ENCODE data around the gene INHBA. TPM values are rescaled to one million over a fixed set of nuclear protein-coding genes. Genes with fewer than 3 reads are reported as not detected.

INHBA gene
- total and polyA plus RNA-seq, 7 donors, result 0.05 to 0.49 (median 0.15) TPM

GRCh38 chr7:41720046-41720445, 17.2 kb upstream of the INHBA start:
- Histone ChIP-seq H3K36me3 (ENCODE audit: insufficient read depth in 1 of 2, low read depth in 1 of 2) (no peaks in the 10 kb centered on the region), H3K4me1 (no peaks in the 10 kb centered on the region), H3K27ac (no peak overlapping the region), H3K27me3 (ENCODE audit: insufficient read depth in 3 of 3, low read length in 2 of 3) (no peaks in the 10 kb centered on the region), H3K9me3 (no peaks in the 10 kb centered on the region), H3K4me3 (no peak overlapping the region)
- intact Hi-C loops (cut with DNase I), result no loop called here
- TF ChIP-seq, protein P1, sequence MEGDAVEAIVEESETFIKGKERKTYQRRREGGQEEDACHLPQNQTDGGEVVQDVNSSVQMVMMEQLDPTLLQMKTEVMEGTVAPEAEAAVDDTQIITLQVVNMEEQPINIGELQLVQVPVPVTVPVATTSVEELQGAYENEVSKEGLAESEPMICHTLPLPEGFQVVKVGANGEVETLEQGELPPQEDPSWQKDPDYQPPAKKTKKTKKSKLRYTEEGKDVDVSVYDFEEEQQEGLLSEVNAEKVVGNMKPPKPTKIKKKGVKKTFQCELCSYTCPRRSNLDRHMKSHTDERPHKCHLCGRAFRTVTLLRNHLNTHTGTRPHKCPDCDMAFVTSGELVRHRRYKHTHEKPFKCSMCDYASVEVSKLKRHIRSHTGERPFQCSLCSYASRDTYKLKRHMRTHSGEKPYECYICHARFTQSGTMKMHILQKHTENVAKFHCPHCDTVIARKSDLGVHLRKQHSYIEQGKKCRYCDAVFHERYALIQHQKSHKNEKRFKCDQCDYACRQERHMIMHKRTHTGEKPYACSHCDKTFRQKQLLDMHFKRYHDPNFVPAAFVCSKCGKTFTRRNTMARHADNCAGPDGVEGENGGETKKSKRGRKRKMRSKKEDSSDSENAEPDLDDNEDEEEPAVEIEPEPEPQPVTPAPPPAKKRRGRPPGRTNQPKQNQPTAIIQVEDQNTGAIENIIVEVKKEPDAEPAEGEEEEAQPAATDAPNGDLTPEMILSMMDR (IDR thresholded peaks at IDR 0.05), result no peak
- WGBS, 3 donors, result 80 to 89% (median 85%) methylated on average over 4 of the region's 4 CpGs
- ATAC-seq (no peak), DNase-seq (no peak)

DNA sequence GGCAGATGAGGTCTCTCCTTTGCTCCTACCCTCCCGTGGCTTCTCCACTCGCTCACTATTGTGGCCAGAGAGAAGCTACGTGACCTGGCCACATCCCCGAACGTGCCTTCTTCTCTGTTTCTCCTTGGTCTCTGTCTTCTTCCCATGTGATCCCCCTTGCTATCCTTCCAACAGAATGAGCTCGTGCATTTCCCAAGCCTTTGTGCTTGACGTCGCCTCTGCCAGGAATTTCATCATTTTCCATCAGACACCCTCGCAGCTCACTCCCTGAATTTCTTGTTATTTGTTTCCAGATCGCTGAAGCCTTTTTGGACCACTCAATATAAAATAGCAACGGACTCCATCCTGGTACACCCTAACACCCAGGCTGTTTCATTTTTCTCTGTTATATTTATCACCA, 13.8 kb upstream of the INHBA start:
- TF ChIP-seq, protein P1 (IDR thresholded peaks at IDR 0.05), result no peak
- no peak for ATAC-seq
- Histone ChIP-seq H3K27me3 (ENCODE audit: insufficient read depth in 3 of 3, low read length in 2 of 3) (no peaks in the 10 kb centered on the region), H3K36me3 (ENCODE audit: insufficient read depth in 1 of 2, low read depth in 1 of 2) (no peaks in the 10 kb centered on the region), H3K27ac (no peak overlapping the region), H3K4me1 (no peaks in the 10 kb centered on the region), H3K4me3 (no peak overlapping the region), H3K9me3 (no peaks in the 10 kb centered on the region)
- WGBS, 3 donors, result 68 to 75% (median 73%) methylated on average over 11 of the region's 11 CpGs
- intact Hi-C loops (cut with DNase I), result no loop called here
- DNase-seq, result no peak

GRCh38 chr7:41715000-41715399, 12.1 kb upstream of the INHBA start:
- TF ChIP-seq, protein P1 (IDR thresholded peaks at IDR 0.05), result no peak
- Histone ChIP-seq H3K4me3 (no peak overlapping the region), H3K27me3 (ENCODE audit: insufficient read depth in 3 of 3, low read length in 2 of 3) (no peaks in the 10 kb centered on the region), H3K9me3 (no peaks in the 10 kb centered on the region), H3K4me1 (no peaks in the 10 kb centered on the region), H3K36me3 (ENCODE audit: insufficient read depth in 1 of 2, low read depth in 1 of 2) (no peaks in the 10 kb centered on the region), H3K27ac (no peak overlapping the region)
- ATAC-seq, result no peak
- no peak for DNase-seq
- intact Hi-C loops (cut with DNase I), result no loop called here
- WGBS, 3 donors, result 80 to 87% (median 81%) methylated on average over 8 of the region's 8 CpGs

GRCh38 chr7:41711283-41712064, 8.6 kb upstream of the INHBA start:
- H3K9me3 ChIP-seq, result no peaks in the 10 kb centered on the region
- 40 to 44% (median 41%) methylated on average over 10 of the region's 10 CpGs for WGBS, 3 donors
- H3K36me3 ChIP-seq (ENCODE audit: insufficient read depth in 1 of 2, low read depth in 1 of 2), result no peaks in the 10 kb centered on the region
- H3K27ac ChIP-seq, result no peak overlapping the region
- H3K27me3 ChIP-seq (ENCODE audit: insufficient read depth in 3 of 3, low read length in 2 of 3), result peaks cover 0 to 6% (median 0%) of the 10 kb centered on the region in 3 donors
- intact Hi-C loops (cut with DNase I), result no loop called here
- no peak for ATAC-seq
- no peak for DNase-seq
- TF ChIP-seq, protein P1 (IDR thresholded peaks at IDR 0.05), result no peak
- H3K4me1 ChIP-seq, result no peaks in the 10 kb centered on the region
- no peak overlapping the region for H3K4me3 ChIP-seq

GRCh38 chr7:41710838-41711237, 7.9 kb upstream of the INHBA start:
- peaks cover 0 to 11% (median 0%) of the 10 kb centered on the region in 3 donors for H3K27me3 ChIP-seq (ENCODE audit: insufficient read depth in 3 of 3, low read length in 2 of 3)
- no peak overlapping the region for H3K4me3 ChIP-seq
- H3K27ac ChIP-seq, result no peak overlapping the region
- DNase-seq (no peak), ATAC-seq (no peak)
- intact Hi-C loops (cut with DNase I), result no loop called here
- TF ChIP-seq, protein P1 (IDR thresholded peaks at IDR 0.05), result no peak
- H3K4me1 ChIP-seq, result peaks cover 1% of the 10 kb centered on the region
- WGBS, 3 donors, result 81 to 85% (median 84%) methylated on average over 2 of the region's 2 CpGs
- H3K9me3 ChIP-seq, result no peaks in the 10 kb centered on the region
- no peaks in the 10 kb centered on the region for H3K36me3 ChIP-seq (ENCODE audit: insufficient read depth in 1 of 2, low read depth in 1 of 2)

Measured in psoas muscle (tissue), 8 donors.